Panc1 (cell line): ENCODE data around the gene KCNIP4. TPM values are rescaled to one million over a fixed set of nuclear protein-coding genes. Genes with fewer than 3 reads are reported as not detected.

Experiments
- ATAC-seq: fragments of 200-7000 bp; cut with Tn5 transposase; 2 replicates; pipeline ENCODE4 v1.9.1; 2020; ENCODE audit warnings: mild to moderate bottlenecking, moderate library complexity
- BruUV-seq: library from RNA; stranded (reverse); fragments of 400-500 nt; replicated peaks from 2 replicates; lab custom pipeline; 2021; lab: Mats Ljungman, UMichigan
- CTCF ChIA-PET: fragments of 300-600 bp; sonication (Branson Sonifier 250); formaldehyde crosslinking; loops from one replicate; lab custom pipeline; 2022; ENCODE audit warnings: antibody characterized with exemption; lab: Charles Lee
- POLR2A ChIA-PET: fragments of 300-600 bp; sonication (Branson Sonifier 250); formaldehyde crosslinking; loops from one replicate; lab custom pipeline; 2022; ENCODE audit warnings: antibody characterized with exemption; lab: Charles Lee
- DNase-seq: peaks from one replicate; pipeline ENCODE4 v3.0.0-alpha.2; 2010; ENCODE audit warnings: low read depth, low spot score
- H3K27ac ChIP-seq: 2 replicates; pipeline ENCODE4 v1.5.1; 2011; ENCODE audit warnings: mild to moderate bottlenecking, low read length, inconsistent platforms
- H3K27me3 ChIP-seq: fragments of 200-500 bp; sonication (Bioruptor generic); 2 replicates; pipeline ENCODE4 v1.6.0; 2014; ENCODE audit warnings: low read length, inconsistent platforms; ENCODE audit not compliant: control insufficient read depth, insufficient read depth
- H3K36me3 ChIP-seq: fragments of 200-500 bp; sonication (Bioruptor generic); 2 replicates; pipeline ENCODE4 v1.5.1; 2014; ENCODE audit warnings: inconsistent platforms, mild to moderate bottlenecking, low read length, moderate library complexity; ENCODE audit not compliant: control insufficient read depth, insufficient read depth
- H3K4me1 ChIP-seq: 2 replicates; pipeline ENCODE4 v1.5.1; 2011; ENCODE audit warnings: inconsistent platforms, mild to moderate bottlenecking, low read length, moderate library complexity; ENCODE audit not compliant: control insufficient read depth, insufficient read depth
- H3K4me3 ChIP-seq, 2 experiments: 2 replicates each; pipeline ENCODE4 v1.5.1; 2011 to 2012; ENCODE audit warnings: low read depth in 2 of 2, low read length in 2 of 2, mild to moderate bottlenecking in 2 of 2, inconsistent platforms in 1 of 2, moderate library complexity in 1 of 2
- H3K9me3 ChIP-seq: fragments of 200-500 bp; sonication (Bioruptor generic); 2 replicates; pipeline ENCODE4 v1.5.1; 2014; ENCODE audit warnings: low read depth, mild to moderate bottlenecking, inconsistent platforms, low read length, moderate library complexity; ENCODE audit not compliant: control insufficient read depth, insufficient read depth
- POLR2AphosphoS5 ChIP-seq: IDR thresholded peaks from 2 replicates; pipeline ENCODE4 v1.6.1; 2012; ENCODE audit warnings: mild to moderate bottlenecking, low read depth, low read length, moderate library complexity
- SIN3A ChIP-seq: IDR thresholded peaks from 2 replicates; pipeline ENCODE4 v1.6.1; 2012; ENCODE audit warnings: low read depth, mild to moderate bottlenecking, low read length, moderate library complexity, borderline replicate concordance; ENCODE audit not compliant: insufficient read depth
- TCF7L2 ChIP-seq: IDR thresholded peaks from 2 replicates; pipeline ENCODE4 v1.6.1; 2011; ENCODE audit warnings: mild to moderate bottlenecking, low read depth, low read length, inconsistent platforms
- in situ Hi-C: cut with HindIII; loops from 2 replicates; pipeline ENCODE4 v1.10.0; 2016; ENCODE audit warnings: low sequenced_read_pairs, low pct_unique_long_range_greater_than_20kb
- intact Hi-C: fragments of 100-400 bp; cut with micrococcal nuclease; formaldehyde crosslinking; loops from one replicate; pipeline ENCODE4 v1.10.0; 2022; ENCODE audit not compliant: unreplicated experiment
- total RNA-seq: library from RNA; stranded (reverse); gene quantifications from one replicate; pipeline ENCODE4 v1.2.1, GENCODE V29; 2021; ENCODE audit not compliant: unreplicated experiment
- TF ChIP-seq, protein P1 (sequence below), 2 experiments: IDR thresholded peaks; 2 replicates each; pipeline ENCODE4 v1.6.1; 2011 to 2012; ENCODE audit warnings: low read depth in 2 of 2, control low read depth in 1 of 2, low read length in 1 of 2, mild to moderate bottlenecking in 1 of 2, moderate library complexity in 1 of 2; ENCODE audit not compliant: insufficient read depth in 1 of 2
- TF ChIP-seq, protein P2 (sequence below): fragments of 450-650 bp; IDR thresholded peaks from 2 replicates; pipeline ENCODE4 v1.5.1; 2017; ENCODE audit warnings: mild to moderate bottlenecking

KCNIP4 gene
- total RNA-seq, 1 experiment from 2014 or later, result not detected

DNA sequence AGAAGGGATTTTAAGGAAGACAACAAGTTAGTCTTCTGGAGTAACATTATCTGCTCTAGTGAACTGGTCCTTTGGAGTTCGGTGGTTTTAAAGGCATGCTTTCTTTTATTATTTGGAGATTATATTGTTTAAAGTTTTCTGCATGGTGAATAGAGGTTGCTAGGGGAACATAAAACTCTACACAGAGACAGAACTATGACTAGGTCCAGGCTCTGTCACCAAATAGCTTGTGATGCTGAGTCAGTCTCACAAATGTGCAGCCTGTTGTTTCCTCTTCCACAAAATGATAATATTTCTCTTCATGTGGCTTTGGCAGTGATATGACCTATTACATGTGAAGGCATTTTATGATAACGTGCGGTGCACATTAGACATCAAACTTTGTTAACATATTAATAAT lies 1115.7 kb downstream of the KCNIP4 start:
- in situ Hi-C loops, result no loop called here
- ChIA-PET POLR2A (no interaction called here), CTCF (no interaction called here)
- no peaks in the 10 kb centered on the region for H3K36me3 ChIP-seq
- DNase-seq (no peak), ATAC-seq (no peak)
- H3K27me3 ChIP-seq, result no peaks in the 10 kb centered on the region
- no TSS peak for BruUV-seq
- H3K9me3 ChIP-seq, result no peaks in the 10 kb centered on the region
- no peak overlapping the region for H3K27ac ChIP-seq
- H3K4me1 ChIP-seq, result no peaks in the 10 kb centered on the region
- TF ChIP-seq, protein P1, sequence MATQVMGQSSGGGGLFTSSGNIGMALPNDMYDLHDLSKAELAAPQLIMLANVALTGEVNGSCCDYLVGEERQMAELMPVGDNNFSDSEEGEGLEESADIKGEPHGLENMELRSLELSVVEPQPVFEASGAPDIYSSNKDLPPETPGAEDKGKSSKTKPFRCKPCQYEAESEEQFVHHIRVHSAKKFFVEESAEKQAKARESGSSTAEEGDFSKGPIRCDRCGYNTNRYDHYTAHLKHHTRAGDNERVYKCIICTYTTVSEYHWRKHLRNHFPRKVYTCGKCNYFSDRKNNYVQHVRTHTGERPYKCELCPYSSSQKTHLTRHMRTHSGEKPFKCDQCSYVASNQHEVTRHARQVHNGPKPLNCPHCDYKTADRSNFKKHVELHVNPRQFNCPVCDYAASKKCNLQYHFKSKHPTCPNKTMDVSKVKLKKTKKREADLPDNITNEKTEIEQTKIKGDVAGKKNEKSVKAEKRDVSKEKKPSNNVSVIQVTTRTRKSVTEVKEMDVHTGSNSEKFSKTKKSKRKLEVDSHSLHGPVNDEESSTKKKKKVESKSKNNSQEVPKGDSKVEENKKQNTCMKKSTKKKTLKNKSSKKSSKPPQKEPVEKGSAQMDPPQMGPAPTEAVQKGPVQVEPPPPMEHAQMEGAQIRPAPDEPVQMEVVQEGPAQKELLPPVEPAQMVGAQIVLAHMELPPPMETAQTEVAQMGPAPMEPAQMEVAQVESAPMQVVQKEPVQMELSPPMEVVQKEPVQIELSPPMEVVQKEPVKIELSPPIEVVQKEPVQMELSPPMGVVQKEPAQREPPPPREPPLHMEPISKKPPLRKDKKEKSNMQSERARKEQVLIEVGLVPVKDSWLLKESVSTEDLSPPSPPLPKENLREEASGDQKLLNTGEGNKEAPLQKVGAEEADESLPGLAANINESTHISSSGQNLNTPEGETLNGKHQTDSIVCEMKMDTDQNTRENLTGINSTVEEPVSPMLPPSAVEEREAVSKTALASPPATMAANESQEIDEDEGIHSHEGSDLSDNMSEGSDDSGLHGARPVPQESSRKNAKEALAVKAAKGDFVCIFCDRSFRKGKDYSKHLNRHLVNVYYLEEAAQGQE (IDR thresholded peaks at IDR 0.05; ENCODE audit: insufficient read depth in 1 of 2, low read depth in 2 of 2, low read length in 1 of 2), result no peak
- TF ChIP-seq, protein P2, sequence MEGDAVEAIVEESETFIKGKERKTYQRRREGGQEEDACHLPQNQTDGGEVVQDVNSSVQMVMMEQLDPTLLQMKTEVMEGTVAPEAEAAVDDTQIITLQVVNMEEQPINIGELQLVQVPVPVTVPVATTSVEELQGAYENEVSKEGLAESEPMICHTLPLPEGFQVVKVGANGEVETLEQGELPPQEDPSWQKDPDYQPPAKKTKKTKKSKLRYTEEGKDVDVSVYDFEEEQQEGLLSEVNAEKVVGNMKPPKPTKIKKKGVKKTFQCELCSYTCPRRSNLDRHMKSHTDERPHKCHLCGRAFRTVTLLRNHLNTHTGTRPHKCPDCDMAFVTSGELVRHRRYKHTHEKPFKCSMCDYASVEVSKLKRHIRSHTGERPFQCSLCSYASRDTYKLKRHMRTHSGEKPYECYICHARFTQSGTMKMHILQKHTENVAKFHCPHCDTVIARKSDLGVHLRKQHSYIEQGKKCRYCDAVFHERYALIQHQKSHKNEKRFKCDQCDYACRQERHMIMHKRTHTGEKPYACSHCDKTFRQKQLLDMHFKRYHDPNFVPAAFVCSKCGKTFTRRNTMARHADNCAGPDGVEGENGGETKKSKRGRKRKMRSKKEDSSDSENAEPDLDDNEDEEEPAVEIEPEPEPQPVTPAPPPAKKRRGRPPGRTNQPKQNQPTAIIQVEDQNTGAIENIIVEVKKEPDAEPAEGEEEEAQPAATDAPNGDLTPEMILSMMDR, result no peak
- no peak for TF ChIP-seq TCF7L2
- no peak for TF ChIP-seq POLR2AphosphoS5
- TF ChIP-seq SIN3A, result no peak
- intact Hi-C loops, result no loop called here
- H3K4me3 ChIP-seq, result no peak overlapping the region

DNA sequence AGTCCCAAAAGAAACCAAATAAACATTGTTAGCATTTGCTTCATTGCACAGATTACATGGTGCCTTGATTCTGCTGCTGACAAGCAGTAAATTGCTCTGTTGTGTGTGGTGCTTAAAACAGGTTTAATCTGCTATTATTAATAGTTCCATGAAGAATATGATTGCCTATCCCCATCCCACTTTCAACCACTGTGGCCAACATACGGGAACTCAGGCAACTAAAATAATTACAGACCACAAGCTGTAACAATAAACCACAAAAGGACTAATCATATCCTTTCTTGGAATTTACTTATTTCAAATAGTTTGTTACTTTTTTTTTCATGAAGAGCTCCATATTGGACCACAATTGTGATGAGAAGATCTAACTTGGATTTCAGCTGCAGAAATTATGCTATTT lies 1116.8 kb downstream of the KCNIP4 start:
- in situ Hi-C loops (no loop called here), intact Hi-C loops (no loop called here)
- Histone ChIP-seq H3K27ac (no peak overlapping the region), H3K9me3 (no peaks in the 10 kb centered on the region), H3K27me3 (no peaks in the 10 kb centered on the region), H3K4me1 (no peaks in the 10 kb centered on the region), H3K4me3 (no peak overlapping the region), H3K36me3 (no peaks in the 10 kb centered on the region)
- TF ChIP-seq SIN3A, result no peak
- TF ChIP-seq, protein P1 (IDR thresholded peaks at IDR 0.05; ENCODE audit: insufficient read depth in 1 of 2, low read depth in 2 of 2, low read length in 1 of 2), result no peak
- no peak for TF ChIP-seq POLR2AphosphoS5
- TF ChIP-seq TCF7L2, result no peak
- TF ChIP-seq, protein P2, result no peak
- CTCF ChIA-PET, result no interaction called here
- no TSS peak for BruUV-seq
- DNase-seq (no peak), ATAC-seq (no peak)
- POLR2A ChIA-PET, result no interaction called here
